ENCODE results near the gene BMPR2.
"Not testable (repeated sequence)": the region's sequence is repeated elsewhere in the genome, so short reads cannot be mapped to it uniquely, and the experiment has no call there.

BMPR2 gene

DNA sequence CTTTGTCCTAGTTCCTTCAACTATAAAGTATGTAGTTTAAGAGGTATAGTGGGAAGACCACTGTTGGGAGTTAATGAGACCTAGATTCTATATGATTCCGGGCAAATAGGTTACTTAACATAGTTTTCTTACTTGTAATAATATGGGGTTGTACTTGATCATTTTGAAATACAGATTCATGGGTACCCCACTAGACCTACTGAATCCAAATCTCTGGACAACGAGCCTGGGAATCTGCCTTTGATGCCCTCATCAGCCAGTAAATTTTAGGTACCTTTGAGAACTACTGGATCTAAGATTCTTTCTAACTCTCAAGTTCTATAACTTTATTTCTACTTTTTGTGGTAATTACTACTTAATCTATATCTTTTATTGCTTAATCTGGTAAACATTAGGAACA lies 6.6 kb downstream of the BMPR2 start:
- no peak for DNase-seq (ENCODE audit: low read depth in 2 of 2)

DNA sequence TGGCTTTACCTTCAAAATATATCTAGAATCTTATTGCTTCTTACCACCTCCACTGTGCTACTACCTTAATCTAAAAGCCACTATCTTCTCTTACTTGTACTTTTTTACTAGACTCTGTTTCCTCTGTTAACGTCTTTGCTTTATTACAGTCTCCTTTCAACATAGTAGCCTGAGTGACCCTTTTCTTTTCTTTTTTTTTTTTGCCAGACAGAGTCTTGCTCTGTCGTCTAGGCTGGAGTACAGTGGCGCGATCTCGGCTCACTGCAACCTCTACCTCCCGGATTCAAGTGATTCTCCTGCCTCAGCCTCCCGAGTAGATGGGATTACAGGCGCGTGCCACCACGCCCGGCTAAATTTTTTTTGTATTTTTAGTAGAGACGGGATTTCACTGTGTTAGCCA lies 10.4 kb downstream of the BMPR2 start:
- DNase-seq (ENCODE audit: low read depth in 2 of 2): not testable (repeated sequence)

DNA sequence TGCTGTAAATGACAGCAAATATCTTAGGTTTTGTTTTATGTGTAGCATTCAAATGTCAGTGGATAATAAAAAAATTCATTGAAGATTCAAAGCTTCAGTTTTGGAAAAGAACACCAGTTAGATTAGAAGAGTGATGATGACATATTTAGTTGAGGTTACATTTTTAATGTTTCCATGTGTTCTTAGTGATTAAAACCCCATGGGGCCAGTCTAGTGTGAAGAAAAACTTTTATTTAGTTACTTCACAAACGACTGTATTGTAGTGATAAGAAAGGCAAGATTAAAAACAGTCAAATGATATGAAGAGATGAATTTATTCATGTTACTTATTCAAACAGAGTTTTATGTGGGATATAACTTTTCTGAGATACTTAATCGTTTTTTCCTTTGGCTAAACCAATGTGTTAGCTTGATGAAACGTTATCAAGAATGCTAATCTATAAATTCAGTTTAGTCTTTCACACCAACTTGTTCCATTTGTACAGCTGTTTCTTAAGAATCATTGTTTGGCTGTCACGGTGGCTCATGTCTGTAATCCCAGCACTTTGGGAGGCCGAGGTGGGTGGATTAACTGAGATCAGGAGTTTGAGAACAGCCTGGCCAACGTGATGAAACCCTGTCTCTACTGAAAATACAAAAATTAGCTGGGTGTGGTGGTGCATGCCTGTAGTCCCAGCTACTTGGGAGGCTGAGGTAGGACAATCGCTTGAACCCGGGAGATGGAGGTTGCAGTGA lies 11.6 kb downstream of the BMPR2 start:
- no peak for DNase-seq (ENCODE audit: low read depth in 2 of 2)

DNA sequence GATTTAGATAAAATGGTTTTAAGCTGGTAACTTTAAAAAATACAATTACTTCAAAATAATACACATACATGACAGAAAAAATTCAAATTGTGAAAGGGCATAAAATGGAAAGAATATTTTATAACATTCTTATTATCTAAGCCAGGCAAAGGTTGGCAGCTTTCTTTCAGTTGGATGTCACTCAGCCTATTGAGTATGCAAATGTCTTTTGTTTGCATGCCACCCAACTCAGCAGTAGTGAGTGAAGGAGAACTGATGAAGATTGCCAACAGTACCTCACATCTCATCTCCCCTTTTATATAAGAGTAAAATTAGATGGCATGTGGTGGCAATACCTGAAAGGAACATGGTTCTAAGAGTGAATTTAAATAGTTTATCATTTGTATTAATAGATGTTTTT lies 24.8 kb downstream of the BMPR2 start:
- no peak for DNase-seq (ENCODE audit: low read depth in 2 of 2)

DNA sequence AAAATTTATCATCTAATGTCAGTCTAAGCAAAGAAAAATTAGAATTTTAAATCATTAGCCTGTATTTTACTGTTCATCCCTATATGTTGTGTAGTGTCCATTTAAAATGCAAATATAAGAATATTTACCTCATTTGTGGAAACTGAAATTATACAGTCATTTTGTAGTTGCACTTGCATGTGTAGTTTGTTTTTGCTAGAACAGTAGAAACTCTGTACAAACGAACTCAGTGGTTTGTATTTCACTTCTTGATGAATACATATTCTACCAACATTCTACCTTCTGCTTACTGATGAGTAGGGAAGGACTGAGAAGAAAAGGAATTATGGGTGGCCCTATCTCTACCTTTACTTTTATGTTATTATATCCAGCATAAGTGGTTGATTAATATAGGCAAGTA lies 29.7 kb downstream of the BMPR2 start:
- no peak for DNase-seq (ENCODE audit: low read depth in 2 of 2)

DNA sequence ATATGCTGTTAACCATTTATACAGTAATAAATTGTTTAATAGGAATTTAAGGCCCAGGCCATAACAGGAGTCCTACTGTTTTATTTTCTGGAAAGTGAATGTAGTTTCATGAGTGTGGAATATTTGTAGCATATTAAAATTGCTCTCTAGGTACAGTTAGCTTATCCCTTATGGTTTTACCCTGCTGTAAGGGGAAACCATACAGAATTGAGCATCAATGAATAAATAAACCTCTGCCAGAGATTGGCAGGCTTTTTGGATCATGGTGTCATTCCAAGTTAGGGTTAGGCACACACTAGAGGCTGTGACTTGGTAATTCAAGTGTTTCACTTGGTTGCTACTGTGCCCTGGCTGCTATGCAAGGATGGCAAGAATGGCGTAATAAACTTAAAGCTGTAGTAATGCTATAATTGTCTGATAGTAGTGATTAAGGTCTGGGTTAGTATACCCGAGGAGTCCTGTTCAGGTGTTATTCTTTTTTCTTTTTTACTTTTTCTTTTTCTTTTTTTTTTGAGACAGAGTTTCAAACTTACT lies 30.4 kb downstream of the BMPR2 start:
- no peak for DNase-seq (ENCODE audit: low read depth in 2 of 2)

DNA sequence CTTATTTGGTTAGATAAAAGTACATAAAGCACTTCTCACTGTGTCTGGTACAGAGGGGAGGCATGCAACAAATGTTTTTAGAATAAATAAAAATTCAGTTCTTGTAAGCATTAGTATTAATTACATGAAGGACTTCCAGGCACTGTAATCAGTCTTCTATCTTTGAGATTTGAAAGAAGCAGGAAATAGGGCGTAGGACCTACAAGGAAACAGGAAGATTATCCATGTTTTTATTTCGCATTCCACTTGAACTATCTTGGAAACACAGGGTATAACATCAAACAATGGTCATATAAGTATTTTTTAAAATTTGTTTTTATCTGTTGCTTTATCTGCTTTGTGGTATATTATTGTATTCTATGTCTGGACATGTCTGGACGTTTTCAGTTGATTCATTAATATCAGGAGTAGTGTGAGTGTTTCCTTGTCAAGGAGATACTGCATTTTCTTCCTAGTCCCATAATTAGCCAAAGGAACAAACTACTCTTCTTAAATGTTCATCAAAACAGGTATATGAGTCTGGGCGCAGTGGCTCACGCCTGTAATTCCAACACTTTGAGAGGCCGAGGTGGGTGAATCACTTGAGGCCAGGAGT lies 32.5 kb downstream of the BMPR2 start:
- no peak for DNase-seq (ENCODE audit: low read depth in 2 of 2)

DNA sequence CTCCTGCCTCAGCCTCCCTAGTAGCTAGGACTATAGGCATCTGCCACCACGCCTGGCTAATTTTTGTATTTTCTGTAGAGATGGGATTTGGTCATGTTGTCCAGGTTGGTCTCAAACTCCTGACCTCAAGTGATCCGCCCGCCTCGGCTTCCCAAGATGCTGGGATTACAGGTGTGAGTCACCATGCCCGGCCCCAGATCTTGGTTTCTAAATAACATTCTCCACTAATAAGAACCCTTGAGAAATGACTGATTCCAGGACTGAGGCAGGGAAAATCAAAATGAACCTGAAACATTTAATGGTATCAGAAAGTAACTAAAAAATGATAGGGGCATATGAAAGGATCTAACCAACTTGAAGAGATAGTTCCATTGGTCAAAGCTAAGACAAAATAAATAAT lies 34.0 kb downstream of the BMPR2 start:
- DNase-seq (ENCODE audit: low read depth in 2 of 2): no peak

DNA sequence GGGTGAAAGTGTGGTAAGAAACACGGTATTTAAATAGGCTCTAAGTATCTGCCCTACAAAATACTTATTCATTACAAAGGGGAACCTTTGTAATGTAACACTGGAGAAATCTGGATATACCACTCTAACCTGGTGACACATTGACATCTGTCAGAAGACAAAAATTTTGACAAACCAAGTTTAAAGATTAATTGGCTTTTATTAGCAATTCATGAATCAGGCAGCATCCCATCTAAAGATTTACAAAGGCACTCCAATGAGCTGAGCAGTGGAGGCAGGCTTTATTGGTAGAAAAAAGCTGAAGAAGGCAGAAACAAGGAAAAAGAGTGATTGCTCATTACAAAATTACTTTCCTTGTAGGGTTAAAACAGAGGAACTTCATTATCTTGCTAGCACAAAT lies 35.0 kb downstream of the BMPR2 start:
- no peak for DNase-seq (ENCODE audit: low read depth in 2 of 2)

DNA sequence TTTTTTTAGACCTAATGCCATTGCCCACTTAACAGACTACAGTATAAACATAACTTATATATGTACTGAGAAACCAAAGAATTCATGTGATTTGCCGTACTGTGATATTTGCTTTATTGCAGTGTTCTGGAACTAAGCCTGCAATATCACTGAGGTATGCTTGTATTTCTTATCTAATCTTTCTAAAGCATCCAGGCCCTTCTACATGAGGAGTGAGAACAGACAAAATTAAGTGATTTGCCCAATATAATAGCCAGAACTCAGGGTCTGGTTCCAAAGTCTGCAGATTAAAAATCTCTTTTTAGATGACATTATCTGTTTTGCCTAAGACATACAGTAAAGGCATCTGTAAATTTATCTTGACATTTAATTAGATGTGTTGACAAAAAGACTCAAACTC lies 41.9 kb downstream of the BMPR2 start:
- no peak for DNase-seq (ENCODE audit: low read depth in 2 of 2)

DNA sequence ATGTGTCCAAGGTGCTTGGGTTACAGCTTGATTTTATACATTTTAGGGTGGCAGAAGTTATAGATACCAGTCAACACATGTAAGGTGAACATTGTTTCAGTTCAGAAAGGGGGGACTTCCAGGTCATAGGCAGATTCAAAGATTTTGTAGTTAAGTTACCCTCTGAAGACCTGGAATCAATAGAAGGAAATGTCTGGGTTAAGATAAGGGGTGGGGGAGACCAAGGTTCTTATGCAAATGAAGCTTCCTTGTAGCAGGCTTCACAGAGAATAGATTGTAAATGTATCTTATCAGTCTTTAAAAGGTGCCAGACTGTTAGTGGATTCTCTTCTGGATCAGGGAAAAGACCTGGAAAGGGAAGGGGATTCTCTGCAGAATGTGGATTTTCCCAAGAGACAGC lies 42.4 kb downstream of the BMPR2 start:
- DNase-seq (ENCODE audit: low read depth in 2 of 2): no peak

DNA sequence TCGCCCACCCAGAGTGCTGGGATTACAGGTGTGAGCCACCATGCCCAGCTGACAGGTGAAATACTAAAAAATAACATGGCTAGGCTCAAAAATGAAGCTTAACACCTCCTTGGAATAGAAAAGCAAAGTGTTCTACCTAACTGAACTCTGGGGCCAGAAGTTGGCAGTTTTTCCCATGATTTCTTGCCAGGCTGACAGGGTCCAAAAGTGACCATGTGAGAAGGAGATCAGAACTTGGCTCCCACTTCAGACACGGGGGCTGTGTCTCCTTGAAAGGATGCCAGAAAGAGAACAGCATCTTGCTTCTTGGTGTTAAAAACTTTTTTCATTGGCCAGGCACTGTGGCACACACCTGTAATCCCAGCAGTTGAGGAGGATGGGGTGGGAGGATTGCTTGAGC lies 47.0 kb downstream of the BMPR2 start:
- no peak for DNase-seq (ENCODE audit: low read depth in 2 of 2)

DNA sequence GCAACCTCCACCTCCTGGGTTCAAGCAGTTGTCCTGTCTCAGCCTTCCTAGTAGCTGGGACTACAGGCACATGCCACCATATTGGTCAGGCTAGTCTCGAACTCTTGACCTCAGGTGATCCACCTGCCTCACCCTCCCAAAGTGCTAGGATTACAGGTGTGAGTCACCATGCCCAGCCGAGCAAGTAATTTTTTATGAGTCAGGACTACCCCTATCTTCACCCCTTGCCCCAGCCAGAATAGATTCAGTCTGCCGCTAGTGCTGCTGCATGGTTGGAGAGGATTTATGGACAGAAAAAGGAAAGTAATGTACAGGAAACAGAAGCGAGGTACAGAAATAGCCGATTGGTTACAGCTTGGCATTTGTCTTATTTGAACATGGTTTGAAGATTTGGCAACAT lies 48.9 kb downstream of the BMPR2 start:
- DNase-seq (ENCODE audit: low read depth in 2 of 2): no peak

DNA sequence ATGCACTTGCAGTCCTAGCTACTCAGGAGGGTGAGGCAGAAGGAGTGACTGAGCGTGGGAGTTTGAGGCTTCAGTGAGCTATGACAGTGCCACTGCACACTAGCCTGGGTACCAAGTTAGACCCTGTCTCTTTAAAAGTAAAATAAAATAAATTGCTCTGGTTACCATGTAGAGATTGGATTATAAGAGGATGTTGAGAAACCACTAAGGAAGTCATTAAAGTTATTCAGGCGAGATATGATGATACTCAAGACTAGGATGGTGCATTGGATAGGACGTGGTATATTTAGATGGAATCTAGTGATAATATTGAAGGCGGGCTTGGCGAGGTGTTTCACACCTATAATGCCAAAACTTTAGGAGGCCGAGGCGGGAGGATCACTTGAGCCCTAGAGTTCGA lies 50.6 kb downstream of the BMPR2 start:
- DNase-seq (ENCODE audit: low read depth in 2 of 2): no peak

DNA sequence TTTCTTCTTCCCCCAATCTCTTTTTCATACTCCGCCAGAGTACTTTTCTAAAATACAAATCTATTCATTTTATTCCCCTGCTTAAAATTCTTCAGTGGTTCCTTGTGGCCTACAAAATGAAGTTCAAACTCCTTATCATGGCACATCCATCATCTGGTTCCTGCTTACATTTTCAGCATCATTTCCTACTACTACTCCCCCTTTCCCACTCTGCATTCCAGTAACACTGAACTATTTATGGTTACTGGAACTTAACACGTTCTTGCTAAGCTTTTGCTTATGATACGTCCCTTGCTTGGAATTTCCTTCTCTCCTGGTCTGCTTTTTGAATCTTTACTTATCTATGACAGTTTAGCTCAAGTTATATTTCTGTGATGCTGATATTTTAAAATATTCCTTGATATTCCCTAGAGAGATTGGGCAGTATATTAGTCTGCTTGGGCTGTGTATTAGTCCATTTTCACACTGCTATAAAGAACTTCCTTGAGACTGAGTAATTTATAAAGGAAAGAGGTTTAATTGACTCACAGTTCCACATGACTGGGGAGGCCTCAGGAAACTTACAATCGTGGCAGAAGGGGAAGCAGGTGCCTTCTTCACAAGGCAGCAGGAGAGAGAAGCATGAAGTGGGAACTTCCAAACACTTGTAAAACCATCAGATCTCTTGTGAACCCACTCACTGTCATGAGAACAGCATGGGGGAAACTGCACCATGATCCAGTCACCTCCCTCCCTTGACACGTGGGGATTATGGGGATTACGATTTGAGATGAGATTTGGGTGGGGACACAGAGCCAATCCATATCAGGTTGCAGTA lies 53.2 kb downstream of the BMPR2 start:
- no peak for DNase-seq (ENCODE audit: low read depth in 2 of 2)

DNA sequence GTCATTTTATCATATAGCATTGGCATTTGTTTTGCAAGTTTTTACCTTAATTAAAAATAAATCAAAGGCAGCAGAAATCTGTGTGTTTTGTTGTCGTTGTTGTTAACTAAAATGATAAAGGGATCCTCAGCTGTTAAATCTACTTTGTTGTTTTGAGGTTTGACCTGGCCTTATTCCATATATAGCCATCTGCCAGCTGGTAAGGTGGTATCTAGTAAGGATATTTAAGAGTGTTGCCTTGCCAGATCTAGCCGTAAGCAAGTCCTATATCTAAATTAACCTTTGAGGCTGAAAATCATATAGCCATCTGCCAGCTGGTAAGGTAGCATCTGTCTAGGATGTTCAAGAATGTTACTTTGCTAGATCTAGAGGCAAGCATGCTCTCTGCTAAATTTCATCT lies 56.6 kb downstream of the BMPR2 start:
- no peak for DNase-seq (ENCODE audit: low read depth in 2 of 2)

DNA sequence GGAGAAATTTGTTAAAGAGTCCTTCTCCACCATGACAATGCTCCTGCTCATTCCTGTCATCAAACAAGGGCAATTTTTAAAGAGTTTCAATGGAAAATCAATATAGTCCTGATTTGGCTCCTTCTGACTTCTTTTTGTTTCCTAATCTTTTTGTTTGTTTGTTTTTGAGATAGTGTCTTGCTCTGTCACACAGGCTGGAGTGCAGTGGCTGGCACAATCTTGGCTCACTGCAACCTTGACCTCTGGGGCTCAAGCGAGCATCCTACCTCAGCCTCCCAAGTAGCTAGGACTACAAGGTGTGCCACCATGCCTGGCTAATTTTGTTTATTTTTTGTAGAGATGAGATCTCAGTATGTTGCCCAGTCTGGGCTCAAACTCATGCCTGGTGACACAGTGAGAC lies 58.3 kb downstream of the BMPR2 start:
- DNase-seq (ENCODE audit: low read depth in 2 of 2): no peak

DNA sequence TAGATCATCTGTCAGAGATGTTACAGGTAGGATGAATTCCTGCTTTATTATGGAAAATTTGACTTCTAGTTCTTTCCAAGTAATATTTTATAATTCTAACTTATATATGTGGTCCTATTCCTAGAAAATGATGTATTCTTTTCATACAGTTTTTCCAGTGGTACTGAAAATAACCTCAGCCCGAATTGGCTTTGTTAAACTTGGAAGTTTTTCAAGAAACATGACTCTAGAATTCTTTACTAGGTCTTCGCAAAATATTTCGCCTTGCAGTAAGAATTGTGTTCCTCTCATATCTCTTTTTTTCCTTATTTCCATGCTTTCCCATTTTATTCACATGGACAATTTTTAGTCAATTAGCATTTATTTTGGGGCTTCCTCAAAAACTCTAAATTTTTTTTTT lies 60.5 kb downstream of the BMPR2 start:
- no peak for DNase-seq (ENCODE audit: low read depth in 2 of 2)

DNA sequence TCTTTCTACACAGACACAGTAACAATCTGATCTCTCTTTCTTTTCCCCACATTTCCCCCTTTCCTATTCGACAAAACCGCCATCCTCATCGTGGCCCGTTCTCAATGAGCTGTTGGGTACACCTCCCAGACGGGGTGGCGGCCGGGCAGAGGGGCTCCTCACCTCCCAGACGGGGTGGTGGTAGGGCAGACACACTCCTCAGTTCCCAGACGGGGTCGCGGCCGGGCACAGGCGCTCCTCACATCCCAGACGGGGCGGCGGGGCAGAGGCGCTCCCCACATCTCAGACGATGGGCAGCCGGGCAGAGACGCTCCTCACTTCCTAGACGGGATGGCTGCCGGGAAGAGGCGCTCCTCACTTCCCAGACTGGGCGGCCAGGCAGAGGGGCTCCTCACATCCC lies 64.0 kb downstream of the BMPR2 start:
- DNase-seq (ENCODE audit: low read depth in 2 of 2): not testable (repeated sequence)

DNA sequence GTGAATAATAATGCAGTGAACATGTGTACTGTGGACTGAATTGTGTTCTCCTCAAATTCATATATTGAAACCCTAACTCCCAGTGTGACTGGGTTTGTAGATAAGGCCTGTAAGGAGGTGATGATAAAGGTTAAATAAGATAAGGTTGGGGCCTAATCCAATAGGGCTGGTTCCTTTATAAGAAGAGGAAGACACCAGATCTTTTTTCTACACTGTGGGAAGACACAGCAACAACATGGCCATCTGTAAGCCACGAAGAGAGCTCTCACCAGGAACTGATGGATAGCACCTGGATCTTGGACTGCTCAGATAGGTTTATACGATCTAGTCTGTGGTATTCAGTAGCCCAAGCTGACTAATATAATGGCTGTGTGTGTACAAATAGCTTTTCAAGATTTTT lies 66.8 kb downstream of the BMPR2 start:
- DNase-seq (ENCODE audit: low read depth in 2 of 2): no peak

DNA sequence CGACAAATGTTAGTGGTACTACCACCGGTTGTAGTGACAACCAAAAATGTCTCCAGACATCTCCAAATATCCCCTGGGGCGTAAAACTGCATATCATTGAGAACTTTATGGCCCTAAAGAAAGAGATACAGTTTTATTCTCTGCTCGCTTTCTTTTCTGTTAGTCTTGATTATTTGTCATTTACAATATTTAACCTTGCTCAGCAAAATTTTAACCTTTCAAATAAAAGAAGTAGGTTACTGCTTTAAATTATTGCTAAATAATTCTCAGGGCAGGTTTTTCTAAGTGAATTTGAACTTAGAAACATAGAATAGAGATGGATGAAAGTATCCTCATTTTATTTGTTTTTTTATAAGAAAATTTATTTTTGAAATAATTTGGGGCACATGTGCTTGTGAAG lies 67.9 kb downstream of the BMPR2 start:
- no peak for DNase-seq (ENCODE audit: low read depth in 2 of 2)

DNA sequence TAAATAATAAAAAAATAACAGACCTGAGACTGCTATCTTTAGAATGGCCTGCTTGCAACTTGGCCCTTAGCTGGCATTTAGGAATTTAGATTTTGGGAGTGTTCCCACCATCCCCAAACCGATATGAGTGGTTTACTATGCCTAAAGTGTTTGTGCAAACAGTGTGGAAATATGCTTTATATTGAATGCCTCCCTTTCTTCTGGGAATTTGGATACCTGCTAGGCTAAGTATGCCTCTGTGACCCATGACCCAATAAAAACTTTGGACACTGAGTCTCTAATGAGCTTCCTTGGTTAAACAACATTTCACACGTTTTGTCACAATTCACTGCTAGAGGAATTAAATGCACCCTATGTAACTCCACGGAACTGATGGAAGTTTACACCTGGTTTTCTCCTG lies 73.2 kb downstream of the BMPR2 start:
- no peak for DNase-seq (ENCODE audit: low read depth in 2 of 2)

DNA sequence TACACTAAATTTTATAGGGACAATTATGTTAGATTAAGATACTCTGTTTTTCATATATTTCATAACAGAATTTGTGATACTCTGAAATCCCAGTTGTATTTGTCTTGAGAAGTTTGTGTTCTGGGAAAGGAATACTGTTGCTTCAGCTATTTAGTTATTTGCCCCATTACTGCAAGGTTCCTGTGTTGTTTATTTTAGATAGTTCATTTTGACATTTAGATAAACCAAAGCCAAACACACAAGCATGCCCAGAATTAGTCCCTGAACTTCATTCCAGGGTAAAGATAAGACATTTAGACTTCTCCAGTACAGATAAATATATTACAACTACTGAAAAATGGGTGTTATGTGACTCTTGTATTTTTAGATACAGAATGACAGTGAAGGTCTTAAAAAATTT lies 74.7 kb downstream of the BMPR2 start:
- DNase-seq (ENCODE audit: low read depth in 2 of 2): no peak
